SK-N-SH (cell line): ENCODE data around the gene MEGF6. TPM values are rescaled to one million over a fixed set of nuclear protein-coding genes. Genes with fewer than 3 reads are reported as not detected.

Experiments
- CTCF ChIA-PET: fragments of 300-600, 350-600 bp; formaldehyde crosslinking; extraction: SDS; loops from one replicate; lab custom pipeline; 2021; lab: Yijun Ruan, JAX
- POLR2A ChIA-PET: fragments of 350-600 bp; sonication (Branson Sonifier 250); formaldehyde crosslinking; extraction: SDS; loops from one replicate; lab custom pipeline; 2020; ENCODE audit warnings: antibody characterized with exemption, inconsistent platforms; lab: Yijun Ruan, JAX
- DNase-seq: peaks from one replicate; pipeline ENCODE4 v3.0.0; 2012
- H2AFZ ChIP-seq: fragments of 200-600 bp; sonication (generic); 2 replicates; pipeline ENCODE4 v1.8.1; 2016; ENCODE audit warnings: antibody characterized with exemption, mild to moderate bottlenecking, low read depth
- H3F3A ChIP-seq: fragments of 200-600 bp; sonication (generic); replicated peaks from 2 replicates; pipeline ENCODE3; 2016; ENCODE audit warnings: antibody characterized with exemption, mild to moderate bottlenecking; ENCODE audit not compliant: insufficient read depth
- H3K27ac ChIP-seq, 2 experiments: fragments of 200-500 bp in 1 of 2; fragments of 200-600 bp in 1 of 2; sonication (Bioruptor generic) in 1 of 2; sonication (generic), shearing (Covaris generic) in 1 of 2; 2 replicates each; pipeline versions ENCODE4 v1.5.1 to v1.6.1; 2014 to 2016; ENCODE audit warnings: low read depth in 2 of 2, inconsistent platforms in 1 of 2, low read length in 1 of 2, mild to moderate bottlenecking in 1 of 2, mixed read lengths in 1 of 2
- H3K27me3 ChIP-seq: fragments of 200-600 bp; sonication (generic), shearing (Covaris generic); 2 replicates; pipeline ENCODE4 v1.6.1; 2016; ENCODE audit warnings: mixed run types; ENCODE audit not compliant: insufficient read depth
- H3K36me3 ChIP-seq, 2 experiments: fragments of 200-500 bp in 1 of 2; fragments of 200-600 bp in 1 of 2; sonication (Bioruptor generic) in 1 of 2; sonication (generic) in 1 of 2; replicated peaks in 1 of 2; 2 replicates each; pipeline versions ENCODE3 to v1.5.1; 2014 to 2016; ENCODE audit warnings: low read length in 1 of 2, mild to moderate bottlenecking in 1 of 2; ENCODE audit not compliant: insufficient read depth in 2 of 2, control insufficient read depth in 1 of 2
- H3K4me1 ChIP-seq, 2 experiments: fragments of 200-500 bp in 1 of 2; fragments of 200-600 bp in 1 of 2; sonication (Bioruptor generic) in 1 of 2; sonication (generic), shearing (Covaris generic) in 1 of 2; 2 replicates each; pipeline versions ENCODE4 v1.5.1 to v1.6.1; 2014 to 2016; ENCODE audit warnings: low read depth in 1 of 2, low read length in 1 of 2, mixed run types in 1 of 2; ENCODE audit not compliant: insufficient read depth in 2 of 2, control insufficient read depth in 1 of 2
- H3K4me2 ChIP-seq: fragments of 200-600 bp; sonication (generic), shearing (Covaris generic); 2 replicates; pipeline ENCODE4 v1.6.1; 2017; ENCODE audit warnings: mixed run types
- H3K4me3 ChIP-seq, 2 experiments: fragments of 200-500 bp in 1 of 2; fragments of 200-600 bp in 1 of 2; sonication (Bioruptor generic) in 1 of 2; sonication (generic), shearing (Covaris generic) in 1 of 2; 2 replicates each; pipeline versions ENCODE4 v1.5.1 to v1.8.1; 2014 to 2016; ENCODE audit warnings: low read depth in 2 of 2, inconsistent platforms in 1 of 2, low read length in 1 of 2, mild to moderate bottlenecking in 1 of 2, mixed read lengths in 1 of 2, moderate library complexity in 1 of 2
- H3K79me2 ChIP-seq: fragments of 200-600 bp; sonication (generic); 2 replicates; pipeline ENCODE4 v1.8.1; 2017; ENCODE audit warnings: mild to moderate bottlenecking; ENCODE audit not compliant: insufficient read depth
- H3K9ac ChIP-seq: fragments of 200-600 bp; sonication (generic); 2 replicates; pipeline ENCODE4 v1.6.1; 2017; ENCODE audit warnings: mixed run types
- H3K9me2 ChIP-seq: fragments of 200-600 bp; sonication (generic); 2 replicates; pipeline ENCODE4 v1.6.1; 2017; ENCODE audit warnings: mixed run types
- H3K9me3 ChIP-seq: fragments of 200-600 bp; sonication (generic); 2 replicates; pipeline ENCODE4 v1.6.1; 2017; ENCODE audit warnings: mixed run types, mild to moderate bottlenecking, moderate library complexity
- H4K20me1 ChIP-seq: fragments of 200-600 bp; sonication (generic); 2 replicates; pipeline ENCODE4 v1.6.1; 2017; ENCODE audit warnings: mild to moderate bottlenecking, mixed run types; ENCODE audit not compliant: insufficient read depth
- CHD2 ChIP-seq: fragments of 150-350 bp; IDR thresholded peaks from 2 replicates; pipeline ENCODE4 v1.6.1; 2018; ENCODE audit warnings: low read length; ENCODE audit not compliant: partially characterized antibody
- FOSL2 ChIP-seq: IDR thresholded peaks from 2 replicates; pipeline ENCODE4 v1.4.0; 2012; ENCODE audit warnings: low read depth, mild to moderate bottlenecking, moderate library complexity, borderline replicate concordance
- JUND ChIP-seq: IDR thresholded peaks from 2 replicates; pipeline ENCODE4 v1.4.0; 2012
- MXI1 ChIP-seq: IDR thresholded peaks from 2 replicates; pipeline ENCODE4 v1.6.1; 2012; ENCODE audit warnings: mild to moderate bottlenecking, low read depth, low read length, improper control_type of control experiment
- SIN3A ChIP-seq: IDR thresholded peaks from 2 replicates; pipeline ENCODE4 v1.6.1; 2012; ENCODE audit warnings: low read depth, mild to moderate bottlenecking, low read length, moderate library complexity, borderline replicate concordance
- TCF12 ChIP-seq: IDR thresholded peaks from 2 replicates; pipeline ENCODE4 v1.4.0; 2012
- TEAD4 ChIP-seq: IDR thresholded peaks from 2 replicates; pipeline ENCODE4 v1.4.0; 2012; ENCODE audit warnings: mild to moderate bottlenecking, borderline replicate concordance; ENCODE audit not compliant: insufficient read depth
- USF1 ChIP-seq: IDR thresholded peaks from 2 replicates; pipeline ENCODE4 v1.4.0; 2012; ENCODE audit warnings: low read depth, borderline replicate concordance
- WGBS: methylation state at CpG from one replicate; pipeline ENCODE4 v1.1.6; 2017; ENCODE audit warnings: low lambda C conversion rate; 5-methylcytosine and 5-hydroxymethylcytosine counted together
- polyA plus RNA-seq, 3 experiments: library from polyadenylated mRNA; depleted of rRNA; stranded (reverse); fragments of >200 nt; gene quantifications; 2 replicates each; pipeline ENCODE4 v1.2.3, GENCODE V29; 2012
- TF ChIP-seq, protein P1 (sequence below): fragments of 200-600 bp; sonication (generic); IDR thresholded peaks from 2 replicates; pipeline ENCODE4 v1.6.1; 2017; ENCODE audit warnings: antibody characterized with exemption, mild to moderate bottlenecking, moderate library complexity
- TF ChIP-seq, protein P2 (sequence below): fragments of 150-350 bp; IDR thresholded peaks from 2 replicates; pipeline ENCODE4 v1.6.1; 2016; ENCODE audit warnings: mild to moderate bottlenecking, low read depth, low read length
- TF ChIP-seq, protein P3 (sequence below): fragments of 150-350 bp; IDR thresholded peaks from 2 replicates; pipeline ENCODE4 v1.6.1; 2017; ENCODE audit warnings: antibody characterized with exemption, low read length, low read depth, borderline replicate concordance

MEGF6 gene
- polyA plus RNA-seq, 1 of the 3 experiments (the other 2 are of a cell fraction) = 7.6 TPM

DNA sequence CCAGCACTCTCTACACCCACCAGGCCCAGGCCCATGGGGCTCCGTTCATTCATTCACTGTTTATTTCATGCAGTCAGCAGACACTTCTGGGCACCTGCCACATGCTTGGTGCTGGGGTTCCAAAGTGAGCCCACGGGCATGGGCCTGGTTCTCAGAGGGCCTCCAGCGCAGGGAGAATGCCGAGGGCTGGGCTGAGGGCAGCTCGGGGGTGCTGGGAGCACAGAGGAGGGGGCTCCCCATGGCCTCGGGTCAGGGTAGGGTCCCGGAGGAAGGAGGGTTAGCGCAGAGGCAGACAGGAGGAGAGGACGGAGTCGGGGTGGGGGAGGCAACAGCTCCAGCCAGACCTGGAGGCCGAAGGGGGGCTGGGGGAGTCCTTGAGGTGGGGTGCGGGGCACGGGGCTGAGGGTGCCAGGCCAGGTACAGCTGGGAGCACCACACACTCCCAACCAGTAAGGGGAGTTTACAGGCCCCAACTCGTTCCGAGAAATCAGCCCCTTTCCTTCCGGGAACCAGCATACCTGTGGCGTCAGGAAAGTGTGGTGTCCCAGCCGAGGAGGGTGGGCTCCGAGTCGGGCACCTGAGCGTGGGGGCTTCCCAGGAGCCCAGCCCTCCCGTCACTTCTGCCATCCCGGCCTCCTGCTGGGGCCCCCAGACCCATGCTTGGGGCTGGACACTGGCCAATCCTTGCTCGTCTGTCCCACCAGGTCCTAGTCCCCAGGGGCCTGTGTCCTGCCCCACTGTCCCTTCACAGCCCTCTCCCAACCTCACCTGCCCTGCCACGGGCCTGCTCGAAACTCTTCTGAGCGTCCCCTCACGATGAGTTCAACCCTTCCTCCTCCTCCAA lies 146.0 kb downstream of the MEGF6 start:
- Histone ChIP-seq H3K4me2 (no peak overlapping the region), H3K9me2 (no peaks in the 10 kb centered on the region), H3K36me3 (no peaks in the 10 kb centered on the region), H2AFZ (no peak overlapping the region), H3K9me3 (no peaks in the 10 kb centered on the region), H3F3A (no peaks in the 10 kb centered on the region), H3K27me3 (no peaks in the 10 kb centered on the region), H3K4me1 (peaks cover 0 to 3% of the 10 kb centered on the region in 2 experiments; a peak in 1 of 4 replicates), H3K79me2 (no peaks in the 10 kb centered on the region), H4K20me1 (no peaks in the 10 kb centered on the region), H3K9ac (no peak overlapping the region), H3K27ac (no peak overlapping the region), H3K4me3 (no peak overlapping the region)
- POLR2A ChIA-PET = no interaction called here
- WGBS = 41% methylated on average over 24 of the region's 28 CpGs
- CTCF ChIA-PET = interaction anchor here (1.0 to 9.4 kb wide), 3 partner anchors 12 to 154 kb away, joined by 3 to 114 read pairs (median 5); partner anchors contain the start of gene ARHGEF16
- no peak for DNase-seq
- TF ChIP-seq FOSL2 = no peak
- no peak for TF ChIP-seq CHD2
- no peak for TF ChIP-seq TEAD4
- TF ChIP-seq, protein P1, sequence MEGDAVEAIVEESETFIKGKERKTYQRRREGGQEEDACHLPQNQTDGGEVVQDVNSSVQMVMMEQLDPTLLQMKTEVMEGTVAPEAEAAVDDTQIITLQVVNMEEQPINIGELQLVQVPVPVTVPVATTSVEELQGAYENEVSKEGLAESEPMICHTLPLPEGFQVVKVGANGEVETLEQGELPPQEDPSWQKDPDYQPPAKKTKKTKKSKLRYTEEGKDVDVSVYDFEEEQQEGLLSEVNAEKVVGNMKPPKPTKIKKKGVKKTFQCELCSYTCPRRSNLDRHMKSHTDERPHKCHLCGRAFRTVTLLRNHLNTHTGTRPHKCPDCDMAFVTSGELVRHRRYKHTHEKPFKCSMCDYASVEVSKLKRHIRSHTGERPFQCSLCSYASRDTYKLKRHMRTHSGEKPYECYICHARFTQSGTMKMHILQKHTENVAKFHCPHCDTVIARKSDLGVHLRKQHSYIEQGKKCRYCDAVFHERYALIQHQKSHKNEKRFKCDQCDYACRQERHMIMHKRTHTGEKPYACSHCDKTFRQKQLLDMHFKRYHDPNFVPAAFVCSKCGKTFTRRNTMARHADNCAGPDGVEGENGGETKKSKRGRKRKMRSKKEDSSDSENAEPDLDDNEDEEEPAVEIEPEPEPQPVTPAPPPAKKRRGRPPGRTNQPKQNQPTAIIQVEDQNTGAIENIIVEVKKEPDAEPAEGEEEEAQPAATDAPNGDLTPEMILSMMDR = no peak
- TF ChIP-seq JUND = no peak
- TF ChIP-seq USF1 = no peak
- TF ChIP-seq, protein P2, sequence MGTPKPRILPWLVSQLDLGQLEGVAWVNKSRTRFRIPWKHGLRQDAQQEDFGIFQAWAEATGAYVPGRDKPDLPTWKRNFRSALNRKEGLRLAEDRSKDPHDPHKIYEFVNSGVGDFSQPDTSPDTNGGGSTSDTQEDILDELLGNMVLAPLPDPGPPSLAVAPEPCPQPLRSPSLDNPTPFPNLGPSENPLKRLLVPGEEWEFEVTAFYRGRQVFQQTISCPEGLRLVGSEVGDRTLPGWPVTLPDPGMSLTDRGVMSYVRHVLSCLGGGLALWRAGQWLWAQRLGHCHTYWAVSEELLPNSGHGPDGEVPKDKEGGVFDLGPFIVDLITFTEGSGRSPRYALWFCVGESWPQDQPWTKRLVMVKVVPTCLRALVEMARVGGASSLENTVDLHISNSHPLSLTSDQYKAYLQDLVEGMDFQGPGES = no peak
- TF ChIP-seq, protein P3, sequence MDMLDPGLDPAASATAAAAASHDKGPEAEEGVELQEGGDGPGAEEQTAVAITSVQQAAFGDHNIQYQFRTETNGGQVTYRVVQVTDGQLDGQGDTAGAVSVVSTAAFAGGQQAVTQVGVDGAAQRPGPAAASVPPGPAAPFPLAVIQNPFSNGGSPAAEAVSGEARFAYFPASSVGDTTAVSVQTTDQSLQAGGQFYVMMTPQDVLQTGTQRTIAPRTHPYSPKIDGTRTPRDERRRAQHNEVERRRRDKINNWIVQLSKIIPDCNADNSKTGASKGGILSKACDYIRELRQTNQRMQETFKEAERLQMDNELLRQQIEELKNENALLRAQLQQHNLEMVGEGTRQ = no peak
- no peak for TF ChIP-seq SIN3A
- no peak for TF ChIP-seq TCF12
- TF ChIP-seq MXI1 = no peak
